ENCODE measurements around the gene CCM2. TPM values are rescaled to one million over a fixed set of nuclear protein-coding genes. Genes with fewer than 3 reads are reported as not detected.

CCM2 gene
- total RNA-seq, 2 experiments from 2014 or later, result 58.9 to 89.1 TPM

DNA sequence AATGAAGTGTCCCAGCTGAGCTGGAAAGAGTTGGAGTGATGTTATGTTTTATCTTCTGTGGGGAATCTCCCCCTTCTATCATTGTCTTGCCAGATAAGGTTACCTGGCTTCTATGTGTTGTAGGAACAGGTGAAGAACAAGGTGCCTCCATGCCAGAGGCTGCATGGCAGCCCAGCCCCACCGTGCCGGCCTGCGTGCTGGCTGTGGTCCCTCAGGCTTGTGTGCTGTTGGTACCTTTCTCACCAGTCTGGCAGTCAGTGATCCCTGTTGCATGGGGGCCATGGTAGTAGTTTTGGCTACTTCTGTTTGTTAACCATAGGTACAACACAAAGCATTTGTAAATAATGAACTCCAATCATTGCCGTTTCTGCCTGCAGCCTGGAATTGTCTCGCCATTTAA is 37.9 kb downstream of the CCM2 start:
- no peak for DNase-seq (ENCODE audit: low spot score)
- Histone ChIP-seq H3K9me2 (ENCODE audit: insufficient read depth, low read length) (no peaks in the 10 kb centered on the region), H3K27ac (ENCODE audit: low read depth, low read length, poor library complexity, severe bottlenecking) (no peak overlapping the region), H3K36me3 (ENCODE audit: insufficient read depth, low read length) (peaks cover 85% of the 10 kb centered on the region), H3K4me1 (ENCODE audit: insufficient read depth, low read length, poor library complexity, severe bottlenecking) (peaks cover 4% of the 10 kb centered on the region), H3K79me2 (ENCODE audit: insufficient read depth, low read depth, low read length) (peaks cover 53% of the 10 kb centered on the region), H2AFZ (ENCODE audit: low read length) (no peak overlapping the region), H3K4me2 (ENCODE audit: low read length) (no peak overlapping the region), H3K4me3 (ENCODE audit: low read depth, low read length, poor library complexity, severe bottlenecking) (no peak overlapping the region), H4K20me1 (ENCODE audit: insufficient read depth, low read length) (peaks cover 14% of the 10 kb centered on the region; the same call in 1 of the 2 replicates), H3K9me3 (ENCODE audit: low read length) (no peaks in the 10 kb centered on the region)
- ChIA-PET POLR2A (interaction anchor here (0.7 kb wide), 1 partner anchor 84 kb away, joined by 4 read pairs; no protein-coding TSS in a partner anchor), CTCF (ENCODE audit: unreplicated experiment) (no interaction called here)
- intact Hi-C loops (cut with micrococcal nuclease; ENCODE audit: unreplicated experiment), result no loop called here
- TF ChIP-seq CTCF (conservative IDR thresholded peaks at IDR 0.05; ENCODE audit: low read length) (no peak), EZH2phosphoT487 (IDR thresholded peaks at IDR 0.05; ENCODE audit: borderline replicate concordance, low read depth, low read length) (no peak)
- BruUV-seq (replicated peaks), result no TSS peak

- Histone ChIP-seq H4K20me1 (ENCODE audit: insufficient read depth, low read length) (peaks cover 14% of the 10 kb centered on the region; the same call in 1 of the 2 replicates), H3K9me3 (ENCODE audit: low read length) (no peaks in the 10 kb centered on the region), H3K4me2 (ENCODE audit: low read length) (no peak overlapping the region), H3K4me3 (ENCODE audit: low read depth, low read length, poor library complexity, severe bottlenecking) (no peak overlapping the region), H3K36me3 (ENCODE audit: insufficient read depth, low read length) (peaks cover 87% of the 10 kb centered on the region), H3K79me2 (ENCODE audit: insufficient read depth, low read depth, low read length) (peaks cover 41% of the 10 kb centered on the region), H2AFZ (ENCODE audit: low read length) (no peak overlapping the region), H3K9me2 (ENCODE audit: insufficient read depth, low read length) (no peaks in the 10 kb centered on the region), H3K27ac (ENCODE audit: low read depth, low read length, poor library complexity, severe bottlenecking) (no peak overlapping the region), H3K4me1 (ENCODE audit: insufficient read depth, low read length, poor library complexity, severe bottlenecking) (peaks cover 4% of the 10 kb centered on the region)
- DNase-seq (ENCODE audit: low spot score), result no peak
- no TSS peak for BruUV-seq (replicated peaks)
- TF ChIP-seq EZH2phosphoT487 (IDR thresholded peaks at IDR 0.05; ENCODE audit: borderline replicate concordance, low read depth, low read length) (no peak), CTCF (conservative IDR thresholded peaks at IDR 0.05; ENCODE audit: low read length) (no peak)
- POLR2A ChIA-PET, result interaction anchor here (0.9 kb wide), 1 partner anchor 11 kb away, joined by 5 read pairs; no protein-coding TSS in a partner anchor
- CTCF ChIA-PET (ENCODE audit: unreplicated experiment), result interaction anchor here (0.6 kb wide), 1 partner anchor 15 kb away, joined by 3 read pairs; no protein-coding TSS in a partner anchor
- intact Hi-C loops (cut with micrococcal nuclease; ENCODE audit: unreplicated experiment), result no loop called here
Observed at GRCh38 chr7:45039106-45039505, 39.1 kb downstream of the CCM2 start.

GRCh38 chr7:45044338-45044737 is 44.3 kb downstream of the CCM2 start:
- intact Hi-C loops (cut with micrococcal nuclease; ENCODE audit: unreplicated experiment), result no loop called here
- CTCF ChIA-PET (ENCODE audit: unreplicated experiment), result no interaction called here

More at GRCh38 chr7:45044338-45044737, 44.3 kb downstream of the CCM2 start:
- DNase-seq (ENCODE audit: low spot score), result no peak
- BruUV-seq (replicated peaks), result no TSS peak
- no peak overlapping the region for H3K27ac ChIP-seq (ENCODE audit: low read depth, low read length, poor library complexity, severe bottlenecking)
- peaks cover 100% of the 10 kb centered on the region for H3K36me3 ChIP-seq (ENCODE audit: insufficient read depth, low read length)
- H3K9me2 ChIP-seq (ENCODE audit: insufficient read depth, low read length), result no peaks in the 10 kb centered on the region
- POLR2A ChIA-PET, result interaction anchor here (0.6 kb wide), 1 partner anchor 195 kb away, joined by 5 read pairs; no protein-coding TSS in a partner anchor
- H4K20me1 ChIP-seq (ENCODE audit: insufficient read depth, low read length), result peaks cover 3% of the 10 kb centered on the region
- no peak for TF ChIP-seq CTCF (conservative IDR thresholded peaks at IDR 0.05; ENCODE audit: low read length)
- H3K4me3 ChIP-seq (ENCODE audit: low read depth, low read length, poor library complexity, severe bottlenecking), result no peak overlapping the region
- H3K4me1 ChIP-seq (ENCODE audit: insufficient read depth, low read length, poor library complexity, severe bottlenecking), result no peaks in the 10 kb centered on the region
- no peaks in the 10 kb centered on the region for H3K9me3 ChIP-seq (ENCODE audit: low read length)
- no peak overlapping the region for H3K4me2 ChIP-seq (ENCODE audit: low read length)
- H2AFZ ChIP-seq (ENCODE audit: low read length), result no peak overlapping the region
- H3K79me2 ChIP-seq (ENCODE audit: insufficient read depth, low read depth, low read length), result peaks cover 14% of the 10 kb centered on the region
